NCI-H1105 (cell line): ENCODE measurements around the gene HOXA11.

ENCODE experiments used
- DNase-seq: peaks from one replicate; lab custom pipeline; 2025; lab: John Stamatoyannopoulos, UW

HOXA11 gene

GRCh38 chr7:27158436-27159265 is 26.4 kb downstream of the HOXA11 start:
- DNase-seq, result no peak

DNA sequence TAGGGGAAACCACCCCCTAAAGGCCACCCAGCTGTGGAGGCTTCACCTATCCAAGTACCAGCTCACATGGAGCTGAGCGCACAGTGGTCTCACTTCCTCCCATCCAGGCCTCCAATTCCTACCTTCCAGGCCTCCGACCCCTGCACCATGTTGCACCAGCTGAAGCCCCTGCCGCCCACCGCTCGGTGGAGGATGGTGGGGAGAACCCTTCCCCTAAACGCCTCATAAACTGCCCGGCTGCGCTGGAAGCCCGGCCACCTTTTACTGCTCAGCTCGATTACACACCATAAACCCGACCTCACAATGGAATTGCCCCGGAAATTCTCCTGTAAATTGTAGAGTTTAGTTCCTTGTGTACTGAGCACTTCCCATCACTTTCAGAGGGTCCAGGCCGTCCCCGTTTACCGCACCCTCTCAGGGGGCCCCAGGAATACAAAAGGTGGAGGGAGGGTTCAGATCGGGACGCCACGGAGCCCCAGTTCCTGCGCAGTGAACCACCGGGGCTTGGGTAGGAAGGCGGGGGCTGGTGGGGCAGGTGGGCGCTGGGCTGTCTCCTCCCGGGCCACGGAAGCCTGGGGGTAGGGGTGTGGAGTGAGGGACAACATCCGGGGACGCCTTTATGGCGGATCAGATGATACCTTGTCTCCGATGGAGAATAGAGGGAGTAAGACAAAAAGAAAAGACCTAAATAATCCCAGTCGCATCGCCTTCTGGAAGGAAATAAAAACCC is 27.2 kb downstream of the HOXA11 start:
- DNase-seq, result no peak

GRCh38 chr7:27156916-27157701 is 27.9 kb downstream of the HOXA11 start:
- DNase-seq, result no peak

DNA sequence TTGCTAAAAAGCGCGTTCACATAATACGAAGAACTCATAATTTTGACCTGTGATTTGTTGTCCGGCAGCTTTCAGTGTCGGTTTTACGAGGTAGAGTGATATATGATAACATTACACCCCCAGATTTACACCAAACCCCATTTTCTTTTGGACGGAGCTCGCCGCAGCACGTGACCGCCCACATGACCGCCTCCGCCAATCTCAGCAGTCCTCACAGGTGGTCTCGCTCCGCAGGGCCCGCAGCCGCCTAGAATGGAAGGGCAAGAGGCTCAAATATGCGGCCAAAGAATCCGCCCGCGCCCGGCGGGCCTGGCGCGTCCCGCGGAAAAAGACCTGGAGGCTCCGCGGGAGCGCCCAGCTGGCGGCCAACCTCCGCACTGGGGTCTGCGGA is 28.5 kb downstream of the HOXA11 start, which contains the start of gene HOXA7:
Gene HOXA7 (minus strand): TSS at position 168 of the 391 bp plus-strand sequence. CDS start 130 bp downstream, at position 38.
- DNase-seq, result no peak

GRCh38 chr7:27155816-27156507 is 29.1 kb downstream of the HOXA11 start:
- DNase-seq, result no peak

DNA sequence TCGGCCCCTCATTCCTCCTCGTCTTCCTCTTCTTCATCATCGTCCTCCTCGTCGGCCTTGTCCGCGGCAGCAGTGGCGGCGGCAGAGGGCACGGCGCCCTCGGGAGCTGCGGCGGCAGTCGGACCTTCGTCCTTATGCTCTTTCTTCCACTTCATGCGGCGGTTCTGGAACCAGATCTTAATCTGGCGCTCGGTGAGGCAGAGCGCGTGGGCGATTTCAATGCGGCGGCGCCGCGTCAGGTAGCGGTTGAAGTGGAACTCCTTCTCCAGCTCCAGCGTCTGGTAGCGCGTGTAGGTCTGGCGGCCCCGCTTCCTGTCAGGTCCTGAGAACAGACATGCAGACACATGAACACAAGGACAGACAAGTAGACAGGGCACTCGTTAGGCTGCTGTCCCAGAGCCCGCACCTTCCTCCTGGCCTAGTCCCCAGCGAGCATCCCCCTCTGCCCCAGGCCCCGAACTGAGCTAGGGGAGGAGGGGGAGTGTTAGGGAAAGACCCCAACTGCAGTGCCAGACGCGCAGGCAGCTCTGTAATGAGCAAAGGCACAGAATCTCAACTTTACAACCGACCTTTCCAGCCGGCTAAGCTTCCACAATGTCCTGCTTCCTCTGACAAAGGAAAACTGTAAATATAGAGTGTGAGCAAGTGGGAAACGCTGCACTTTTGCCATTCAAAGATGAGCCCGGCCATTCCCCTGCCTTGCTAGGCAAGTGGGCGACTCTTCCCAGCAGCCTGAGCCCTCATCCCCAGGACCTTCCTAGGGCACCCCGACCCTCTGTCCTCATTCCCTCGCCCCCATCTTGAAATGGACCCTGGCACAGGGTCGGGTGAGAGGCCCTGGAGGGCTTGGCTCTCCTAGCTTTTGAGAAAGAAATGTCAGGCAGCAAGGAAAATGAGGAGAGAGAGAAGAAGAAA is 29.9 kb downstream of the HOXA11 start:
- DNase-seq, result no peak

GRCh38 chr7:27154369-27154768 is 30.7 kb downstream of the HOXA11 start:
- no peak for DNase-seq

GRCh38 chr7:27153526-27153925 is 31.5 kb downstream of the HOXA11 start:
- DNase-seq, result no peak

DNA sequence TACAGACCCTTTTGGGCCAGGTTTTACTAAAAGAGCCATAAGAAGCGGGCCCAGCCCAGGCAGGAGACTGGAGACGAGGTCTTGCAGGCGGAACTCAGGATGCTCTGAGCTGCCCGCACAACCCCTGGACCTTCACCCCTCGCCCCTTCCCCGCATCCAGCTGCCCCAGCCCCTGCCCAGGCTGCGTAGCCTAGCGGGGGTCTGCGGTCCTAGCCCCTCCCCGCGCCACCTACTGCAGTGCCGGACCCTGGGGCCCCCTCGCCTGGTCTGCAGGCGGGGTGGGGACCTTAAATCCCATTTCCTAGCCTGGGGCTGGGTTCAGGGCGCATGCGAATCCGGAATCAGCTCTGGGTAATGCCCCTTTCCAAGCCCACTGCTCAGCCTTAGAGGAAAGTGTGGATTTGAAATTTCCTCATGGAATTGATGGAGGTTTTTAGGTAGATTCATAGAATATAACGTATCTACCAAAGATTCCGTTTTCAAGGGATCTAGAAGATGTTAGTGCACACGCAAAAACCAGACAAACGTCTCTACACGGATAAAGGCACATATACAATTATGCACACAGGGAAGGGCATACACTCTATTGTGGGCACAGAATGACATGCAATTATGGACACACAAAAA is 32.1 kb downstream of the HOXA11 start:
- no peak for DNase-seq

GRCh38 chr7:27151931-27152815 is 32.9 kb downstream of the HOXA11 start, which contains the start of gene HOXA3:
TSS of gene HOXA3 (minus strand) at chr7:27152583. CDS start at chr7:27110640, 41,943 bp downstream.
- peak; percentile 19 for DNase-seq

GRCh38 chr7:27151341-27151930 is 33.6 kb downstream of the HOXA11 start:
- DNase-seq, result peak; percentile 40

DNA sequence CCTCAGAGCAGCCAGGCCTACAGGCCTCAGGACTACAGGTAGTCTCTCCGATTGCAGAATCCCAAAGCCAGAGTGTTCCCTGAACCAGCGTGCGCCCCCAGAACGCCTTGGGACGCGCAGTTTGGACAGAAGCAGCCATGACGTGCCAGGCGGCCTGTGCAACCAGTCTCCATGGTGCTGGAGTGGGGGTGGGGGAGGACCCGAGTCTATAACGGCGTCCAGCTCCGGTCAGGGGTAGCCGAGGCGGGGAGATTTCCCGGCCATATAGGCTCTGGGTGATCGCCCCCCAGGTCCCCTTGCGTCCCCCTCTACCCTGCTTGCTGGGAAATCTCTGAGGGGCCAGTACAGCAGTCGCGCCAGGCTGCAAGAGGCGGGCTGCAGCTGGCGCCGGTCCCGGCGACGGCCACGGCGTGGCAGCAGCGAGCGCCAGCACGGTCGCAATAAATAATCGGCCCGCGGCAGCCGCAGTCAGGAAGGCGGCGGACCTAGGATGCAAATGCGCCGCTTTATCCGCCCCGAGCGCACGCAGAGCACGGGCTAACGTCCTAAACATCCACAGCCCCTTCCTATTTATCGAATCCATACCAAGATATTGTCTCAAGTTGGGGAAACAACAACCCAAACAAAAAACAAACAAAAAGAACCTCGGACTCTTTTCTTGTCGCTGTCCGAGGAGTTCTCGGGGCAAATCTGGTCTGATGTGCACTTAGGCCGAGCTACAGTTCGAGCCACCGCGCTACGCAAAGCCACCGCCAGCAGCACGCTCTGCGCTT is 34.3 kb downstream of the HOXA11 start:
- peak; percentile 89 for DNase-seq

DNA sequence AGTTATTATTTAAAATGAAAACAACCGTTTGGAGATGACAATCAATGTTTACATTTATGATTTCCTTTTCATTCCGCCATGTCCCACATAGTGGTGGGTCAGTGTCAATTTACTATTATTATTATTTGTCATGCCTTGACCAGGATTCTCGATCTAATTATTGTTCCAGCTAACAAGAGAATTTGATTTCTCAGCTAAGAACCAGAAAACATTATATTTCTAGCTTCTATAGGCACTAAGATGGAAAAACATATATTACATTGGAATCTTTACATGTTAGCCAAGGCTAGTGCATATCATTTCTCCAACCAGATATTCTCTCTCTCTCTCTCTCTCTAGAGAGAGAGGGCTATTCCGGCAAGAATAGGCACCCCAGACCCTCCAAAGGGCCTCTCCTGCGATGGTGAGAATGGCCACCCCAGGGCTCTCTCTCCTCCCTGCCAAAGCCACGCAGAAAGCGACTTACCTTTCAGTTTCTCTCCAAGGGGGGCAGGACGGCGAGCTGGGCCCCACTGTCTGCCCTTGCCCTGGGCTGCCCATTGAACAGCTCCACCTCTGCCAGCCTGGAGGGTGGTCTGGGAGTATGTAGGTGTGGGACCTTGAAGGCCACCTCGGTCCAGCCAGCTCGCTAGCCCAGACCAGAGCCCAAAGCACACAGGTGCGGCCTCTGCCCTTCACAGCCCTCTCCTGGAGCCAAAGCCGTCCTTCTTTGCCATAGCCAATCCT is 35.0 kb downstream of the HOXA11 start:
- no peak for DNase-seq

DNA sequence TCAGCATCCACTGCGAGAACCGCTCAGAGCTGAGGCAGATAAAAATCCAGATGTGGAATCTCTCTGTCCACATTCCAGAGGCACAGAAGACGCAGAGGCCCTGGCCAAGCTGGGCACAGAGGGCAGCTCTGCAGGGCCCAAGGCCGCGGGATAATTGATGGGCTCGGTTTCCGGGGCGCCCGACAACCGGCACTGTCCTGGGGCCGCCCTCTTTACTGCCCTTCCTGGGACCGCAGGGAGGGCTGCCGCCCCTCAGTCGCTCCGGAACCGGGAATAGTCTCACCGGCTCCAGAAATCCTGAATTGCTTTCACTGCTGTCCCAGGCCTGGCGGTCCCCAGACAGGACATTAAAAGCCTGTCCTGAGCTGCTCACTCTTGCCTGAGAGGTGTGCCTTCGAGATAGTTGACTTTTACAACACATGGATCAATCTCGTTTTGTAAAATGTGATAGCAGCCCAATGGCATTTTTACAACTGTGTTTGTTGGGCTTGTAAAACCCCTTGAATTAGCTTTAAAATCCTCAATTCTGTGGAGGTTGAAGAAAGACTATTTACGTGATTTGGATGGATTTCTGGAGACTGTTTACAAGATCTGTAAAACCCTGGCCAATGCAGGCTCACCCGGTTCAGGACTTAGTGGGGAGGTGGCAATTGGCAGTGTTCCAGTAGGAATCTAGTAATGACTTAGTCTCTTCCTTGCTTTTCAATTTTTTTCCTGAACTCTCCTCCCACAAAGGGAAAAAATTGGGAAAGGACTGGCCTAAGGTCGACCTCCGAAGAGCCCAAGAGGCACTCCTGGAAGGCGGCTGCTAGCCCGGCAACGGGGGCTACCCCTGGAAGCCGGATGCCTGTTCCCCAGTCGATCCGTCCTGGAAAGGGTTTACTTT is 36.0 kb downstream of the HOXA11 start:
- no peak for DNase-seq

DNA sequence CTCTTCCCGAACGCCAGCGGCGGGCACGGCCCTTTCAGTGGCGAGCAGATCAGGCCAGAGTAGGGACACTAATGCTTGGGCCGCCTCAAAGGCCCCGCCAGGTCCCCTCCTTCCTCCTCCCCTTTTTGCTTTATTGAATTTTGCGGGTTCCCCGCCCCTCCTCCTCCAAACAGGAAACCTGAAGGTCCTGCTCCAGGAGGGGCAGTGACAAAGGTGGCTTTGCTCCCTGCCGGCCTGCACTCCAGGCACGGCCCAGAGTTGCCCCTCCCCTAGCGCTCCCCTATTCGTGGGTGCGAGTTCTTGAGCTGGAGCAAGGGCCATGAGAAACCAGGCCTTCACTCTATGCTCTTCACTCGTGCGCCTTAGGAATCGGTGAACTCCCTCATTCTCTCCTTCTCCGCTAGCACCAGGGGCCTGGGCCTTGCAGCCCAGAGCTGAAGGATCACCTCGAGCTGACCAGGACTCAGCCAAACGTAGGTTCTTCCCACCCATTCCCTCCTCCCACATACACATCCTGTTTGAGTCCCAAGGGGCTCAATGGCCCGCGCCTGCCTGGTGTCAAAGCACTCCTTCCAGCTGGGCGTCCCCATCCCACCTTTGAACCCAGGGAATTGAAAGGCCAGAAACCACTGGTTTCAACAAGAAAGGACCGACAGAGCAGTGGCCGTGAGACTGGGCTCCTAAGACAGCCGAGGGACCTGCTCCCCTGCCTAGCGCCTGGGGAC is 36.8 kb downstream of the HOXA11 start:
- DNase-seq, result peak; percentile 45
